GM19193 (cell line): ENCODE data around the gene XRN2.

Experiments
- POLR2A ChIP-seq: IDR thresholded peaks from 4 replicates; pipeline ENCODE4 v1.6.1; 2011; ENCODE audit not compliant: insufficient read depth, insufficient read length; ENCODE audit errors: extremely low read depth

Gene XRN2

DNA sequence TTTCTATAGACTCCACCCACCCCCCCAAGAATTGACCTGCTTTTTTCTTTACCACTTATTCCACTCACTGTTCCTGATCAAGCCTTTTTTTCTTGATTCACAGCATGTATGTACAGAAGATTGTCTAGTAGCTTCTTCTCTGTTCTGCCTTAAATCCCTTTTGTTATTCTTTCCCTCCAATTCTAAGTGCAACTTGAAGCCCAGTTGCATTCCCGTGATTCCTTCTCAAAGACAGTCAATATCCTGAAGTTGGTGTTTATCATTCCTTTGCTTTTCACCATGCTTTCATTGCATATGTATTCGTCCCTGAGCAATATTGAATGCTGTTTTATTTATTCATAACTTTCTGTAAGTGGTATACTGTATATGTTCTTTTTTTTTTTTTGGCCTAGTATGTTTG is 21.0 kb downstream of the XRN2 start:
- no peak for TF ChIP-seq POLR2A

DNA sequence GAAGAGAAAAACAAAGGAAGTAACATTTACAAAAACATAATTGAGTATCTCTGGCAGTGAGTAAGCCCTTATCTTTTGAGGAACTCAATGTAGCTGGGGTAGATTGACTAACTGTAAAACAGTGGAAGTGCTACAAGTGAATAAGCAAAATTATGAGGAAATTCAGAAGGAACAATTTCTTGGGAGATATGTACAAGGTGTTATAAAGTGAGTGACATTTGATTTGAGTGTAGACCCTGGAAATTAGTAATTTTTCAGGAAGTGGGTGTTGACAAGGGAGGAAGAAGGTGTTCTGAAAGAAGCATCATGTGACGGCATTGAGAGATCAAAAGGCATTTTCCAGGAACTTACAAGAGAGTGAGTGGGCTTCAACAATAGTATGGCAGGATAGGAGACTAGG is 22.2 kb downstream of the XRN2 start:
- no peak for TF ChIP-seq POLR2A

DNA sequence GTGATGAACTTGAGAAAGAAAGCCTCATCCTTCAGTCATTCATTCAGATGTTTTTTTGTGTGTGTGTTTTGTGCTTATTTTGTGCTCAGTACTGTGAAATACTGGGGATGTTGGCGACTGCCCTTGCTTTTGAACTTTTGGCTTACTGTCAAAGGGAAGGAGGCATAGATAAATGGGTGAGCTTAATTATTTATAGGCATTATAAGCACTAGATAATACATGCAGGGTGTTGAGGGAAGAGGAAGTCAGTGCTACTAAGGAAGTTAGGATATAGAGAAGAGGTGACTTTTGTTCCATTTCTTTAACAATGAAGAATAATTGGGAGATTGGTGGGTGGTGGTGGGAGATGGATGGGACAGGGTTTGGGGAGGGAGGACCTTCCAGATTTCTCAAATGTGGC is 23.6 kb downstream of the XRN2 start:
- TF ChIP-seq POLR2A = no peak

DNA sequence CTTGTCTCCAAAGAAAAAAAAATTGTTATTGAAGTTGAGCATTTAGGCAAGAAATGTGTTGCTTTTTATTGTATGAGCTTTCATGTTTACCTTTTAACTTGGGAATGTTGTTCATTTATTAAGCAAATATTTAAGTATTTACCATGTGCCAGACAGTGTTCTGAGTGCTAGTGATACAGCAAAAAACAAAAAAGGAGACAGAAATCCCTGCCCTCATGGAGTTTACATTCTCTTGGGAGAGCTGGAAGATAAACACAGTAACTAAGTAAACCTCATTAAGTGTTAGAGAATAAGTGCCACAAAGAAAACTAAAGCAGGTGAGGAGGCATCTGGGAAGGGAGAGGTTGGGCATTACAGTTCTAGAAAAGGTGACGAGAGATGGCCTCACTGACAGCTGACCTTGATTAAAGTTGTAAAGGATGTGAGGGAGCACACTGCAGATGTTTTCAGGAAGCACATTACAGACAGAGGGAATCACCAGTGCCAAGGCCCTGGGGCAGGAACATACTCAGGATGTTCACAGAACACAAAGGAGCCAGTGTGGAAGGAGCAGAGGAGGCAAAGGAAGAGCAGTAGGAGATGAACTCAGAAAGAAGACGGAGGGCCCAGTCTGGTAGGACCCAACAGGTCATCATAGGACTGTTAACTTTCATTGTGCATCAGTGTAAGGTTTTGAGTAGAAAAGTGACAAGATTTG is 33.5 kb downstream of the XRN2 start:
- TF ChIP-seq POLR2A = no peak

DNA sequence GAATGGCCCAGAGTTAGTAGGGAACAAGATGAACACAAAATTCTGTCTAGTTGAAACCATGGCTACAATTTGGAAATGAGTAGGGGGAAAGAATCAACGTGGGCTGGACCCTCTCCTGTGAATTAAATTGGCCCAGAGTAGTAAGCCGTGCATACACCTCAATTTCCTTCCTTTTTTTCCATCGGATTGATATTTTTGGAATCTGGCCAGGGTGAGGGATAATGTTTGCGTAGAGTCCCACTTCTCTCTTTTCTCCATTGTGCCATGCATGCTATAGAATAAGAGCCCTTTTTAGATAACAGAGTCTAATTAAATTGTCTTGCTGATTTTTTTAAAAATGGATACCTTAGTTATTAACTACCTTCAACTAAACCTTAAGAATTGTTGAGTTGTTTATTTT is 35.2 kb downstream of the XRN2 start:
- no peak for TF ChIP-seq POLR2A

DNA sequence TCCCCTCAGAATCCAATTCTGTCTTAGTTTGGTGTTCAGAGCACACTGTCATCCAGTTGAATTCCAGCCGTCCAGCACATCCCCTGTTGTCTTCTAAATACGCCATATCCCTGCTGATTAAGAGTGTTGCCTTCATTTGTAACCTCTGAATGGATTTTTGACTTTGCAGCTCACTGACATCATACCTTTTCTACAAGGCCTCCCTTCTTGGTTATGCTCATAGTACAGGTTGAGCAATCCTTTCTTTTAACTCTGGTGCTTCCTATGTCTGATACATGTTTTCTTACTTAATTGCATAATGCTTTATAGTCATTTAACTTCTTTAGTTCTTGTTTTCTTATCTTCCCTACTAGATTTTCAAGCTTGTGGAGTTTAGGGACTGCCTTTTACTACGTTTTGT is 36.4 kb downstream of the XRN2 start:
- TF ChIP-seq POLR2A = no peak

DNA sequence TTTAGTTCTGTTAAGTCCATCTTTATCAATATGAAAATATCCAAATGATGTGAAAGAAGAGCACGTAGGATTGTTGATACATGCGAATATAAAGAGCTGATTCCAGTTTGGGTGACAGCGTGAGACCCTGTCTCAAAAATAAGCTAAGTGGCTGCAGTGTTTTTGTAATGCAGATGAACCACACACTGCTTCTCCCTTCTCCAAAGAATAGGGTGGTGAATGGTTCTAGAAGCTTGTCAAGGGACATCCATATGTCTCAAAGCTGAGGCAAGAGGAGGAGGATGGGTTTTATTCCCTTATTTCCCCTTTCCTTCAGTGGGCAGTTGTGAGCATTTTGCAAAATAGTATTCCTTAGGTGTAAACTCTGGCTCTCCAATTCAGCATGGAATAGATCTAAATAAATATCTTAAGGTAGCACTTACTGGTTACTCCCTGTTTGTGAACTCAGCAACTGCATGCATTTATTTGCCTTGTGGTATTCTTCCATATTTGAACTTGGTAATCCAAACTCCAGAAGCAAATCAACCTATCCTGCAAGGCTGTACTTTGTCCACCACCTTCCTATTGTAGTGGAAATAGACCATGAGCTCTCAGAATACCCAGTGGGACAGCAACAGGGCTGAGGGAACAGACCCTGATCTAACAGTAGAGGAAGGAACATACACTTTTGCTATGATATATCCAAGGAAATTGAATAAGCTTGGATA is 38.0 kb downstream of the XRN2 start:
- no peak for TF ChIP-seq POLR2A

DNA sequence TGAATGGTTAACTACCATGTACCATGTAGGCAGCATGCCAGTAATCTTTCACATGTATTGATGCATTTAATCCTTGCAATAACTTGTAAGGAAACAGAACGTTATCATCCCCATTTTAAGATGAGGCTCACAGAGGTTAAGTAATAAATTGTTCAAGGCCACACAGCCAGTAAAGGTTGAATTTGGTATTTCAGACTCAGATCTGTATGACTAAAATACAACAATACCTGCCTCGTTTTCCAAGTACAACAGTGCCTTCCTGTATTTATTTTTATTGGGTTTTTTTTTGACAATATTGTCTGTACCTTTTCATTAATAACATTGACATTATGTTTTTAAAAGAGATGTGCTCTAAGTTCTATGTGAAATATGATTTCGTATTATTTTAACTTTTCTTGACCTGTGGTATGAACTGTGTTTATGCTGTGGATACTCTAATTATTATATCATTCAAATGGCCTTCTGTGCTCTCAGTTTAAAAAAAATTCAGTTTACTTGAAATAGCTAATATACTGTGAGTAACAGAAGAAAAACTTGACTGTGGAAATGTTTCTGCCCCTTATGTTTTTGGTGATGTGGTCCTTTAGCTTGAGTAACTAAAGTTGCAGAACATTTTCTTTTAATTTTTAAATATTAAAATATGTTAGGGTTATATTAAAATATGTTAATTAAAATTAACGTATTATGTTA is 39.7 kb downstream of the XRN2 start:
- TF ChIP-seq POLR2A = no peak

DNA sequence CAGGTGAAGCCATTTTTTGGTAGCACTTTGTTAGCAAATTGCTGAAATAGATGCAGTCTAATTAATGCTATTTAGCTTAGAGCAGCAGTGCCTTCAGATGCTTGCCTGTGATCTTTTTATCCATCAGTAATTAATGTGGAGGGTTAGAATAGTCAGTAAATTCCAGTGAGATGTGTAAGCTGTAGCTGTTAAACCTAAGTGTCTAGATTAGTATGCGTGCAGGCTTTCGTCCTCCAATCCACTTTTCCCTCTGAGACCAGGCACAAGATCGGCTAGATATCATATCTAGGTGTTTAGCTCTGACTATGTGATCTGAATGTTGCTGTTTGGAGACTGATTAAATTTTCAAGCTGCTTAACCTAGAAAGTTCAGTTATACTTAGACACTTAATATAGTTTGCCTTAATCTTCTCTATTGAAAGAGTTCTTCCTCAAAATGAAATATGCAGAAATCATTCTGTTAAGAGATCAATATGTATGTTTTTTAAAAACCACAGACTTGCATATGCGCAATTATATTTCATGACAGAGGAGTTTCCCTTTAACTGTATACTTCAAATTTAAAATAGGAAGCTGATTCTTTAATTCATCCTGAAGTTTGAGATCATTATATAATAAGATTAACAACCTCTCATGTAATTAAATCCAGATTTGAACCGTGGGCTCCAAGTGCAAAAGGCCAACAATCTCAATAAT is 41.2 kb downstream of the XRN2 start:
- no peak for TF ChIP-seq POLR2A

DNA sequence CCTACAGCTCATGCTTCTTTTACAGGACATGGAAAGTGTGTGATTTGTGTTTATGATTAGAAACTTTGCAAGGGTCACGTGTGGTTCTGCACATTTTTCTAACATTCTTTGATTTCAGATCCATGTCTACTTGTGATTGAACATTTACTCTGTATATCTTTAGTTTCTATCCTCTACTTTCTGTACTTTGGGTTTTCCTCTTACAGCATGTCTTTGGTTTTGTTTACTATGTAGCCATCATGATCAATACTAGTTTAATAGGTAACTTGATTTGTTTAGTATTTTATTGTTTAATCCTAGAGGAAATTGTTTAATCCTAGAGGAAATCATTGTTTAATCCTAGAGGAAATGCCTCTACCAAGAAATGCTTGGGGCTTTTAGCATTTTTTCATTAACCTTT is 41.8 kb downstream of the XRN2 start:
- TF ChIP-seq POLR2A = no peak

DNA sequence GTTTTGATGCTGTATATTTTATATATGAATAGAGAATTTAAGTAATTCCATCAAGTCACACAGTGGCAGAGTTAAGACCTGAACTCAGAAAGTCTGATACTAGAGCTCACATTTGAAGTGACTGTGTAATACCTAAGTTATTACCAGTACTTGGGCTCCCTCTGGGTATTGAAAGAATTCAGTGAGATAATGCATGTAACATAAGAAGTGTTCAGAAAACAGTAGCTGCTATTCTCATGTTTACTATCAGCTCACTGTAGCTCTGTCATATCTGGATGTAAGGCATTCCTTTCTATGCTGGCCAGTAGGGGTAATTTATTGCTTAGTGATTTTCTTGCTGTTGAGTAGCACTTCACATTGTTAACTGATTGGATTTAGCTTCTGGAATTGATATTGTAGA is 49.6 kb downstream of the XRN2 start:
- no peak for TF ChIP-seq POLR2A

DNA sequence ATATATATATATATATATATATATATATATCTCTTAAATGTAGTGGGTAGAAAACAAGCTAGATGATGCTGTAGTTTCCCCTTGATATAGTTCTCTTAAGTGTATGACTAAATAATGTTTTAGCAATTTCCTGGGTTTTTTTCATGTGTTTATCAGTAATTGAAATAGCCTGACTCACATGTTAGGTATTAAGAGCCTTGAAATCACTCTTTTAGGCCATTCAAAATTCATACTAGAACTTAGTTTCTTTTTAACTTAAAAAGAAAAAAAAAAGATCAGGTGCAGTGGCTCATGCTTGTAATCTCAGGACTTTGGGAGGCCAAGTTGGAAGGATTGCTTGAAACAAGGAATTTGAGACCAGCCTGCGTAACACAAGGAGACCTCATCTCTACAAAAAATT is 50.1 kb downstream of the XRN2 start:
- no peak for TF ChIP-seq POLR2A

DNA sequence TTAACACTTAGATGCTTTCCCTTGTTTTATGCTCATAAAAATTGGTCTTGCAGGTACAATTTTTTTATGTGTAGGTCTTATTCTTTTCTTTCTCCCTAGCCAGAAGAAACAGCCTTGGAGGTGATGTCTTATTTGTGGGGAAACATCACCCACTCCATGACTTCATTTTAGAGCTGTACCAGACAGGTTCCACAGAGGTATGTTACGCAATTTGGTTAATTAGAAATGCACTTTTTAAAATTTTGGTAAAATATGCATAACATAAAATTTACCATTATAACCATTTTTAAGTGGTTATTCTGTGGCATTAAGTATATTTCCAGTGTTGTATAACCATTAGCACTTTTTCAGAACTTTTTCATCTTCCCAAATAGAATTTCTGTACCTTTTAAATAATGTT is 52.9 kb downstream of the XRN2 start:
- TF ChIP-seq POLR2A = no peak

DNA sequence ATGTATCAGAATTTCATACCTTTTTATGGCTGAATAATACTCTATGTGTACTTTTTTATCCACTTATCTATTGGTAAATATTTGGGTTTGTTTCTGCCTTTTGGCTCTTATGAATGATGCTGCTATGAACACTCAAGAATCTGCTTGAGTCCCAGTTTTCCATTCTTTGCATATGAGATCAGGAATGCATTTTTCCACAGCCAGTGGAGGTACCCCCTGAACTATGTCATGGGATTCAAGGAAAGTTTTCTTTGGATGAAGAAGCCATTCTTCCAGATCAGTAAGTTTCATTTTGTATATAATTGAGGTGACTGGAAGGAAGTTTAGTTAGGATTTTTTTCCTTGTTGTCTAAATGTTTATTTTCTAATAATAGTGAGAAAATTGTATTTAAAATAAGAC is 53.3 kb downstream of the XRN2 start:
- no peak for TF ChIP-seq POLR2A

DNA sequence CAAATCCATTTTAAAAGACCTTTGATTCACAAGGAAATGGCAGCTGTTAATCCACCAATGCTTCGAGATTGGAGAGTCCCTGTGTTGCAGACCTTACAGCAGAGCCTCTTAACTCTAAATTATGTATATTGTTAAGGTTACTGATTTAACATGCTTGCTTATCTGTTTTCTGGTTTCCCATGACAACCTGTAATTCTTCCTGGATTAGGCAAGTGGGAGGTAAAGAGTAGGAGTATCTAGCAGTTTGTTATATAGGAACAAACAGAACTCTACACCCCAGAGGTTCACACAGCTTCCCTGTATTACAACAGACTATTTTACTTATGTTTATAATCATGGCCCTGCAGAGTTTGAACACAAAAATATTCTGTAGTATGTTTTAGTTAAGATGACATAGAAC is 54.7 kb downstream of the XRN2 start:
- no peak for TF ChIP-seq POLR2A

DNA sequence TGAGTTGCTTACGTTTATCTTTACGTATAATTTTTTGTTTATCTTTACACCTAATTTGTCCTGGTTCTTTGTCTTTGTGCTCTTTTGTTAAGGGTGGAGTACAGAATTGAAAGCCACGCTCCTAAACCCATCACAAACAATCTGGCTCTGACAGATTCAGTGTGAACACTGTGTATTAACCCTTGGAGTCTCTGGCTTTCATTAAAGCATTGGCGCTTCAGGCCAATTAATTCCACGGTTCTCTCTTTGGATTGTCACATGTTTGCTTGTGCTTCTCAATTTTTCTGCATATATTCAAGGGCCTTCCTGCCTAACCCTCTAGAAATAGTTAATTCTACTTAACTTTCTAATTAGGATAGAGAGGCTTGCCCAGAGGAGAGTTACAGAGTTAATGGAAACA is 55.6 kb downstream of the XRN2 start:
- no peak for TF ChIP-seq POLR2A

DNA sequence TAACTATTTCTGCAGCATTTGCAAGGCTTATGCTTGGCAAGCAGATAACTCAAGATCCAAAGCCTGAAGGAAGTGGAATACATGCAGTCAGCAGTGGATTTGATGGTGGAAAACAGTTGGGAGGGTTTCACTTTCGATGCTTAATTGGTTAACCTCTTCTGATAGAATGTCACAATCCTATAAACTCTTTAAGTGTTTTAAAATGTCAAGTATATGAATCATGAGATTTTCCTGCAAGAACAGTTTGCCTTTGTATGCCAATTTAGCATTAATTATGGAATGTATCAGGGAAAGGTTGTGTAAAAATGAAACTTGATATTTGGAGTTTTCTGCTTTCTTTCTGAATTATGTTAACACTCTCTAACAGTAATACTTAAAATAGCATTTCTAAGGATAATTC is 57.6 kb downstream of the XRN2 start:
- TF ChIP-seq POLR2A = no peak

DNA sequence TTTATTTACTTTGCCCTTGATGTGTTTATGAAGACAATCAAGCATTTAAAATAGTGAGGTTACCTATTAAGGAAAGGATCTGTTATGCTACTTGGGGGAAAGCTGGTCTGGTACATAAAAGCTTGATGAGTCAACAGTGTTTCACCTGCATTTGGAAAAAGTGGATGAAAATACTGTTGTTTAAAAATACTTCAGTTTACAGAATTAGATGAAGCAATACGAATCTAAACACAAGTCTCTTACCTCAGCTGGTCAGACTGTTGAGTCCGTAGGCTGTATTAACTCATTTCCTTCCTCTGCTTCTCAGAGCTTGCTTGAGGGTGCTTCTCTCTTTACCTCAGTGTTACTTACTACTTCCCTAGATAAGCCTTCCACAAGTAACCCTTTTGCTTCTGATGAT is 58.1 kb downstream of the XRN2 start:
- no peak for TF ChIP-seq POLR2A
